Measurements from ENCODE around the gene DCUN1D4.

- TF ChIP-seq CSDC2 (CRISPR knock-in tag; IDR thresholded peaks at IDR 0.05) (no peak), ZNF565 (CRISPR knock-in tag; conservative IDR thresholded peaks at IDR 0.05; ENCODE audit: low read depth) (no peak), SNAI2 (CRISPR knock-in tag; IDR thresholded peaks at IDR 0.05) (no peak), ZFP30 (CRISPR knock-in tag; IDR thresholded peaks at IDR 0.05) (no peak)
Observed at GRCh38 chr4:51865717-51866116, 22.8 kb downstream of the DCUN1D4 start.
